ENCODE data around the gene ELF4. TPM values are rescaled to one million over a fixed set of nuclear protein-coding genes. Genes with fewer than 3 reads are reported as not detected.

ELF4 gene
- total RNA-seq, 2 experiments from 2014 or later, result 46.0 to 49.5 TPM

DNA sequence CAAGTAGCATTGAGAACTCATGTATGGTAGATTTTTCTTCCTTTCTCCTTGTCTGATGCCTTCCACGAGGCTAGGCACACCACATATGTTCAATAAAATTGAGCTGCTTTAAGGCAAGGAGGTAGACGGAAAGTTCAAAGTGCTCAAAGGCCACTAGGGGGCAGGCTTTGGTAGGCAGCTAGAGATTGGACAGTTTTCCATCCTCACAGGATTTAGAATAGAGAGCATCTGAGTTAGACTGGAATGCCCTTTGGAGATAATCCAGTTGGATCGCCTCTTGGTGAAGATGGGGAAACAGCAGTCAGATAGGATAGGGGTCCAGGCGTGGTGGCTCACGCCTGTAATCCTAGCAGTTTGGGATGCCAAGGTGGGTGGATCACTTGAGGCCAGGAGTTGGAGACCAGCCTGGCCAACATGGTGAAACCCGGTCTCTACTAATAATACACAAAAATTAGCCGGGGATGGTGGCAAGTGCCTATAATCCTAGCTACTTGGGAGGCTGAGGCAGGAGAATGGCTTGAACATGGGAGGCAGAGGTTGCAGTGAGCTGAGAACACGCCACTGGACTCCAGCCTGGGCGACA, 30.4 kb downstream of the ELF4 start:
- H3K36me3 Mint-ChIP-seq (ENCODE audit: low read depth), result peaks cover 25% of the 10 kb centered on the region
- no peaks in the 10 kb centered on the region for H3K27me3 Mint-ChIP-seq
- peak overlapping the region; percentile 72 for H3K27ac Mint-ChIP-seq
- no peaks in the 10 kb centered on the region for H3K9me3 Mint-ChIP-seq
- DNase-seq, result peak; percentile 63
- H3K4me1 Mint-ChIP-seq, result peaks cover 49% of the 10 kb centered on the region
- ChIA-PET POLR2A (no interaction called here), CTCF (interaction anchor here (0.7 to 4.0 kb wide), 17 partner anchors 12 to 186 kb away, joined by 3 to 29 read pairs (median 4); partner anchors contain the start of gene AIFM1)
- no peak overlapping the region for H3K4me3 Mint-ChIP-seq

GRCh38 chrX:130075777-130076176, 34.5 kb downstream of the ELF4 start:
- peaks cover 12% of the 10 kb centered on the region for H3K4me1 Mint-ChIP-seq
- no peak overlapping the region for H3K27ac Mint-ChIP-seq
- no peaks in the 10 kb centered on the region for H3K9me3 Mint-ChIP-seq
- H3K27me3 Mint-ChIP-seq, result no peaks in the 10 kb centered on the region
- peaks cover 23% of the 10 kb centered on the region for H3K36me3 Mint-ChIP-seq (ENCODE audit: low read depth)
- no peak for DNase-seq
- no peak overlapping the region for H3K4me3 Mint-ChIP-seq
- POLR2A ChIA-PET, result no interaction called here
- CTCF ChIA-PET, result interaction anchor here (1.2 kb wide), 1 partner anchor 249 kb away, joined by 3 read pairs; no protein-coding TSS in a partner anchor

GRCh38 chrX:130072345-130072740, 38.0 kb downstream of the ELF4 start:
- CTCF ChIA-PET, result interaction anchor here (5.6 kb wide), 1 partner anchor 12 kb away, joined by 25 read pairs; no protein-coding TSS in a partner anchor
- Mint-ChIP-seq H3K27ac (peak overlapping the region; percentile 50), H3K36me3 (ENCODE audit: low read depth) (peaks cover 24% of the 10 kb centered on the region)

GRCh38 chrX:130071611-130072344, 38.5 kb downstream of the ELF4 start:
- POLR2A ChIA-PET, result no interaction called here
- Mint-ChIP-seq H3K4me1 (no peaks in the 10 kb centered on the region), H3K4me3 (no peak overlapping the region), H3K9me3 (no peaks in the 10 kb centered on the region), H3K36me3 (ENCODE audit: low read depth) (peaks cover 28% of the 10 kb centered on the region), H3K27me3 (no peaks in the 10 kb centered on the region), H3K27ac (peak overlapping the region; percentile 50)
- CTCF ChIA-PET, result interaction anchor here (5.6 kb wide), 1 partner anchor 11 kb away, joined by 25 read pairs; no protein-coding TSS in a partner anchor
- DNase-seq, result no peak

More at GRCh38 chrX:130072345-130072740, 38.0 kb downstream of the ELF4 start:
- Mint-ChIP-seq H3K4me1 (no peaks in the 10 kb centered on the region), H3K4me3 (no peak overlapping the region), H3K27me3 (no peaks in the 10 kb centered on the region), H3K9me3 (no peaks in the 10 kb centered on the region)
- POLR2A ChIA-PET, result no interaction called here
- DNase-seq, result no peak

DNA sequence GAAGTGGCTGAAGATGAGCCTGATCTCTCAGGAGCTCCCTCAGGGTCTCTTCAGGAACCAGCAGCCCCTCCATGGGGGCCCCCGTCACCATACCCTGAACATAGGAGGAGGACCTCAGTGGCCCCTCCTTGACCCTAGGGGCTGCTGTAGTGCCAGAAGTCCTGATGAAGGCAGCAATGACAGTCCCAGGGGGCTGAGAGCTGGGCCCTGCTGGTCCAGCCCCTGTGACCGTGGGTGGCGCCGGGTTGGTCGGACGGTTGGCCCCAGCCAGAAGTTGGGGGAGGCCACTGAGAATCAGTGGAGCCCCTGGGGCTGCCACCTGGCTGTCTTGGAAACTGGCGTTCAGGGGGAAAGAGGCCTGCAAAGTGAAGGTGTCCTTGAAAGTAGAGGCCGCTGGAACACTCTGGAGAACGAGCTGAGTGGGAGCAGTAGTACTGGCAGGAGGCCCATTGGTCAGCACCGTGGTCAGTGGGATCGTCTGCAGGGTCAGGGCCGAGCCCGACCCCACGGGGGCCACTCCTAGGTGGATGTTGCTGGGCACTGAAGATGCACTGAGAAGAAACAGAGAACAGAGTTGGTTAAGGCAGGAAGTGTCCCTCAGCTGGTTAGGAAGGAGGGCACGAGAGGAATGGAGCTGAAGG, 43.2 kb downstream of the ELF4 start:
- Mint-ChIP-seq H3K27ac (peak overlapping the region; percentile 64), H3K27me3 (no peaks in the 10 kb centered on the region), H3K4me1 (no peaks in the 10 kb centered on the region), H3K9me3 (no peaks in the 10 kb centered on the region), H3K4me3 (no peak overlapping the region), H3K36me3 (ENCODE audit: low read depth) (peaks cover 30% of the 10 kb centered on the region)
- DNase-seq, result no peak
- ChIA-PET CTCF (interaction anchor here (0.8 to 4.5 kb wide), 4 partner anchors 14 to 466 kb away, joined by 3 to 29 read pairs (median 3); no protein-coding TSS in a partner anchor), POLR2A (no interaction called here)

DNA sequence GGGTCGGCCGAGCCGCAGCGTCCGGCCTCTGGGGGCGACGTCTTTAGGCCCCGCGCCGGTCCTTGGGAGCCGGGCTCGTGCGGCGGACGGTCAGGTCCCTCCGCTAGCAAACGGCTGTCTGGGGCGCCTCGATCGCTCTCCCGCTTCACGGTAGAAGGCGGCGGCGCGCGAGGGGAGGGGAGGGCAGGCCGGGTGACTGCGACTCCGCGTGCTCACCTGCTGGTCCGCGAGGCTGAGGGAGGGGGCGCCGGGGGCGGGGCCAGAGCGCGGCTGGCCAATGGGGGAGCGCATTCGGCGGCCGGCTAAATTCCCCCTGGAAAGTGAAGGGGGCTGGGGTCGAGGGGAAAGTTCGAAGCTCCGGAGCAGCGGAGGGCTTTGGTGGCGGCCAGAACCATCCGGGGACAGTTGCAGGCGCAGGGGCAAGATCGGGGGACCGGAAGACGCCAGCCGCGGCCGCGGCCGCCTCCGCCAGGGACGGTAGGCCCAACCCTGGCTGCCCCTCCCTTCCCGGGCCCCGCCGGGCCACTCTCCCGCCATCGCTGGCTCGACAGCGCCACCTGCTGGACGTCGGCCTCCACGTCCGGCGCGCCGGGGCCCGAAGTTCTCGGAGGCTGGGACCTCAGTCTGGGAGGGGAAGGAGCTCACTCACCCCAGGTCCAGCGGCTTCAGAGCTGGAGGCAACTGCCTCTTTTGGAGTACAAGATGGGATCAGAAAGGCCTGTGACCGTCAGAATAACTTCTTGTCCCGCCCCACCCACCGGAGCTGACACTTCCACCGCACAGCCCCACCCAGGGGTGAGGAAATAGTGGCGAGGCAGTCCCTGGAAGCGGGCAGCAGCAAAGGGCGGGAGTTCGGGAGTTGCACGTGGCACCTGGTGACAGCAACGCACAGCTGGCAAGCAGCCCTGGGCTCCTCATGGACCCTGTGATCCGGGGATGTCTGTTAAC, 49.9 kb downstream of the ELF4 start:
- CTCF ChIA-PET, result interaction anchor here (0.6 to 3.4 kb wide), 35 partner anchors 9 to 467 kb away, joined by 3 to 27 read pairs (median 5); no protein-coding TSS in a partner anchor
- H3K27ac Mint-ChIP-seq, result peak overlapping the region; percentile 72

DNA sequence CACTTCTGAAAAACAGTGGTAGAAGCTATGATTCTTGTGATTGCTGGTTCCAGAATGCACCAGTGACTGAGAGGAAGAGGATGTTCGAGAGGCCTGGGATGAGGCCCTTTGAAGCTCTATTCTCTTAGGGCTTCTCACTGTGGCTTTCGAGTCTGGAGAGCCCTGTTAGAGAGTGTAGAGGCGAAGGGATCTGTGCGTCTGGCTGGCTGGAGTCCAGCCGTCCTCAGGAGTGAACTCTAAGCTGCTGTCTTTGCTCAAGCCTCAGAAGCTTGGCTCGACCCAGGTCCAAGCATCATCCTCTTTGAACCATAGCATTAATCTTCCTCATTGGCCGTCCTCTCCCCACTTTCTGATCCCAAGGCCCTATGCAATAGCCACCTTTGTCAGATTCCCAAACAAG, 51.6 kb downstream of the ELF4 start:
- POLR2A ChIA-PET, result no interaction called here
- peaks cover 2% of the 10 kb centered on the region for H3K36me3 Mint-ChIP-seq (ENCODE audit: low read depth)
- CTCF ChIA-PET, result interaction anchor here (3.4 kb wide), 1 partner anchor 132 kb away, joined by 27 read pairs; no protein-coding TSS in a partner anchor
- no peaks in the 10 kb centered on the region for H3K9me3 Mint-ChIP-seq
- no peak overlapping the region for H3K27ac Mint-ChIP-seq
- peaks cover 9% of the 10 kb centered on the region for H3K4me1 Mint-ChIP-seq
- H3K4me3 Mint-ChIP-seq, result no peak overlapping the region
- DNase-seq, result no peak
- H3K27me3 Mint-ChIP-seq, result no peaks in the 10 kb centered on the region

More for the DNA sequence above, 49.9 kb downstream of the ELF4 start:
- peaks cover 11% of the 10 kb centered on the region for H3K36me3 Mint-ChIP-seq (ENCODE audit: low read depth)
- peak overlapping the region; percentile 68 for H3K4me3 Mint-ChIP-seq
- peak; percentile 73 for DNase-seq
- H3K9me3 Mint-ChIP-seq, result no peaks in the 10 kb centered on the region
- H3K27me3 Mint-ChIP-seq, result no peaks in the 10 kb centered on the region
- POLR2A ChIA-PET, result no interaction called here
- peaks cover 9% of the 10 kb centered on the region for H3K4me1 Mint-ChIP-seq

DNA sequence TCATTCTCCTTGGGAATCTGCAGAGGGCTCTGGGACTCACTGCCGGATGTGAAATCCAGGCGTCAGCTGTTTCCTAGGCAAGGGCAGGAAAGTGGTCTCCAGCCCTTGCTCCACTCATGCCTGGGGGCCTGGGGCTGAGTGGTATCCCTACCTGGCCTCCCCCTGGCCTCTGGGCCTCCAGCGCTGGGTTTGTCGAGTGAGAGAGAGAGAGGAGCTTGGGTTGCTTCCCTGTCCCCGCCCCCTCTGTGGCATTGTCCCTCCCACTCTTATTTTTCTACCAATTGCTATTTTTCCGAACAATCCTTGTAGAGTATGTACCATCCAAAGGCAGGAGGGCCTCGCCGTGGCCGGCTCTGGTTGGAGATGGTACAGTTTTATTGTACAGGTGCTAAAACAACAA, 53.1 kb downstream of the ELF4 start:
- Mint-ChIP-seq H3K27me3 (no peaks in the 10 kb centered on the region), H3K36me3 (ENCODE audit: low read depth) (no peaks in the 10 kb centered on the region), H3K4me1 (peaks cover 9% of the 10 kb centered on the region), H3K27ac (no peak overlapping the region), H3K9me3 (no peaks in the 10 kb centered on the region), H3K4me3 (no peak overlapping the region)
- ChIA-PET CTCF (interaction anchor here (0.6 kb wide), 1 partner anchor 64 kb away, joined by 3 read pairs; no protein-coding TSS in a partner anchor), POLR2A (no interaction called here)
- DNase-seq, result no peak

DNA sequence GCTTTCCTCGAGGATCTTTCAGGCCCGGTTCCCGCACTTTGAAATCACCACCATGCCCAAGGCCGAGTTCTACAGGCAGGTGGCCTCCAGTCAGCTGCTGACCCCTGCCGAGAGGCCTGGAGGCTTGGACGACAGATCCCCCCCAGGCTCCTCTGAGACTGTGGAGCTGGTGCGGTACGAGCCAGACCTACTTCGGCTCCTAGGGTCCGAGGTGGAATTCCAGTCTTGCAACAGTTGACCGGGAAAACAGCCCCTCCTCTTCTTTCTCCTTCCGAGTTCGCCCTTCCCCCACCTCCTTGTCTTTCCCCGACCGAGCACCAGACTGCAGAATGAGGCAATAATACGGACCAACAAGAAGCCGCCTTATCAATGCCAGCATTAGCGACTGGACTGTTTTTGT, 54.4 kb downstream of the ELF4 start:
- CTCF ChIA-PET, result no interaction called here

DNA sequence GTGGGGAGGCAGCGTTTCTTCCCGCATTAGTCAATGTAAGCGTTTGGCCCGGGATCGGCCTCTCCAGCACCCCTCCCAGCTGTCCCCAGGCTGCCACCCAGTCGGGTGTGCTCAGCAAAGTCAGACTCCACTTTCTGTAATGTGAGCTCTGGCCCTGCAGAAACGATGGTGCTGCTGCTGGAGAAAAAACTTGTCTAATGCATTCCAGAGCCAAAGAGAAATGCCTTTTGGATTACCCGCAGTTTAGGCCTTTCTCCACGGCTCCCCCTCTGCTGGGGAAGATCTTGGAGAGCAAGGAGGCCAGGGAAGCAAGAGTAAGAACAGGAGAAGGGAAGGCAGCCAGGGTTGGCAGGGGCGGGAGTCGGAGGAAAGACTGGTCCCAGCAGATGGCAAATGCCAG, 55.2 kb downstream of the ELF4 start:
- no peak overlapping the region for H3K4me3 Mint-ChIP-seq
- peaks cover 3% of the 10 kb centered on the region for H3K4me1 Mint-ChIP-seq
- no peaks in the 10 kb centered on the region for H3K36me3 Mint-ChIP-seq (ENCODE audit: low read depth)
- CTCF ChIA-PET, result no interaction called here
- no peaks in the 10 kb centered on the region for H3K27me3 Mint-ChIP-seq
- H3K27ac Mint-ChIP-seq, result peak overlapping the region; percentile 79
- POLR2A ChIA-PET, result no interaction called here
- no peaks in the 10 kb centered on the region for H3K9me3 Mint-ChIP-seq
- DNase-seq, result no peak

More for the DNA sequence above, 54.4 kb downstream of the ELF4 start:
- no peak overlapping the region for H3K4me3 Mint-ChIP-seq
- no peak overlapping the region for H3K27ac Mint-ChIP-seq
- POLR2A ChIA-PET, result no interaction called here
- H3K36me3 Mint-ChIP-seq (ENCODE audit: low read depth), result no peaks in the 10 kb centered on the region
- no peak for DNase-seq
- H3K4me1 Mint-ChIP-seq, result peaks cover 7% of the 10 kb centered on the region
- no peaks in the 10 kb centered on the region for H3K9me3 Mint-ChIP-seq
- no peaks in the 10 kb centered on the region for H3K27me3 Mint-ChIP-seq

DNA sequence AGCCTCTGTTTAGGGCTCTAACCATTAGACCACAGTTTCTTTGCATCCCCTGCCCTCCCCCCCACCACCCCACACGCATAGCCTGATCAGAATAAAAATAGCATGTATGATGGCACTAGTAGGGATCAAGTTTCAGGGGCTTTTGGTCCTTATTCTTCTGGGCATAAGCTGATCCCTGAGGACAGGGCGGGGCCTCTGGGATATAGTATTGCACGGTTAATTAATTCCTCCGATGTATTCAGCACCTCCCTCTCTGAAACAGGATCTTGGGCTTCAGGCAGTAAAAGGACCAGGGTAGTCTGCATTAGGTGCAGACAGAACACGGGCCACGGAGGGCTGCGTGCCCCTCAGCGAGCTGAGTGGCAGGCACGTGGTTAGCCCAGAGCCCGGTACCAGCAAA, 57.1 kb downstream of the ELF4 start:
- Mint-ChIP-seq H3K4me1 (no peaks in the 10 kb centered on the region), H3K27me3 (no peaks in the 10 kb centered on the region), H3K4me3 (no peak overlapping the region), H3K9me3 (no peaks in the 10 kb centered on the region), H3K36me3 (ENCODE audit: low read depth) (peaks cover 2% of the 10 kb centered on the region), H3K27ac (no peak overlapping the region)
- no peak for DNase-seq
- CTCF ChIA-PET, result interaction anchor here (0.8 to 1.4 kb wide), 2 partner anchors 13 to 132 kb away, joined by 3 read pairs; no protein-coding TSS in a partner anchor
- POLR2A ChIA-PET, result no interaction called here

DNA sequence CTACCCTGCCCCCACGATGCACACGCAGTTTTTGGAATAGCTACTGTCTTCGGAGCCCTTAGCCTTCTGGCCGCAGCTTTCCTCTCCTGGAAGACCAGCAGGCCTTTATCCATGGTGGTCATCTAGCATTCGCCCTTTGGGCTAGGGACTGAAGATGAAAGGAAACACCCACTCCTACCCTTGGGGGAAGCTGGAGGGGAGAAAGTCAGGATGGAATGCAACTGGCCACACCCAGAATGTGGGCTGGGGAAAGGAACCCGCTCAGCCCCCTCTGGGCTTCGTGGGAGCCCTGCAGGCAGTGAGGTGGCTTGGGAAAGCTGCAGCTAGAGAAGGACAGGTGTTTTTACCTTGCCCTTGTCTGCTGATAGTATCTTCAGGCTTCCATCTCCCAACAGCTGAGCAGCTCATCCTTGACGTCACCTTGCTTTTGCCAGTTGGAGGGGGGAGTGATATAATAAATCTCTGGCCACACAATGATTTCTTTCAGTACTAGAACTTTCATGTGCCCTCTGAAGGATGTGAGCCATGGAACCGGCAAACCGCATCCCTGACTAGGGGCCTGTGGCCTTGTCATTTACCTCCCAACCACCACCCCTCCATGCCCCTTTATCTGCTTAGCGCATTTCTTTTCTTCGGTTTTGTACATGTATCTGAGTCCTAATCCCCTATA, 59.0 kb downstream of the ELF4 start:
- Mint-ChIP-seq H3K27me3 (no peaks in the 10 kb centered on the region), H3K27ac (no peak overlapping the region), H3K9me3 (no peaks in the 10 kb centered on the region), H3K36me3 (ENCODE audit: low read depth) (peaks cover 2% of the 10 kb centered on the region), H3K4me1 (no peaks in the 10 kb centered on the region), H3K4me3 (no peak overlapping the region)
- no peak for DNase-seq
- POLR2A ChIA-PET, result no interaction called here
- CTCF ChIA-PET, result interaction anchor here (1.3 kb wide), 1 partner anchor 9 kb away, joined by 8 read pairs; no protein-coding TSS in a partner anchor

All from activated CD4-positive, alpha-beta T cell treated with anti-CD3 and anti-CD28 coated beads, Interleukin-2, amount 10 ng/mL, durations not matched to agents 7 days and 5 days (primary cell).